ENCODE measurements around the gene HS6ST2.

Gene HS6ST2

GRCh38 chrX:132671229-132671641, 287.2 kb downstream of the HS6ST2 start:
- peak; percentile 42 for DNase-seq

GRCh38 chrX:132669142-132669541, 289.3 kb downstream of the HS6ST2 start:
- DNase-seq = no peak

GRCh38 chrX:132668178-132668577, 290.3 kb downstream of the HS6ST2 start:
- DNase-seq = no peak

- DNase-seq = no peak
Observed at GRCh38 chrX:132665676-132666075, 292.8 kb downstream of the HS6ST2 start.

- DNase-seq = no peak
Observed at GRCh38 chrX:132664273-132664672, 294.2 kb downstream of the HS6ST2 start.

GRCh38 chrX:132662844-132663243, 295.6 kb downstream of the HS6ST2 start:
- DNase-seq = no peak

- DNase-seq = no peak
Observed at GRCh38 chrX:132657876-132658275, 300.6 kb downstream of the HS6ST2 start.

GRCh38 chrX:132652871-132653270, 305.6 kb downstream of the HS6ST2 start:
- DNase-seq = peak; percentile 62

GRCh38 chrX:132651421-132652086, 306.9 kb downstream of the HS6ST2 start:
- DNase-seq = peak; percentile 88

GRCh38 chrX:132648895-132649294, 309.5 kb downstream of the HS6ST2 start:
- peak; percentile 84 for DNase-seq

- peak; percentile 28 for DNase-seq
Observed at GRCh38 chrX:132639446-132639845, 319.0 kb downstream of the HS6ST2 start.

- no peak for DNase-seq
Observed at GRCh38 chrX:132638313-132638712, 320.1 kb downstream of the HS6ST2 start.

GRCh38 chrX:132636080-132636479, 322.3 kb downstream of the HS6ST2 start:
- no peak for DNase-seq

GRCh38 chrX:132634521-132634920, 323.9 kb downstream of the HS6ST2 start:
- no peak for DNase-seq

GRCh38 chrX:132631579-132632232, 326.7 kb downstream of the HS6ST2 start:
- no peak for DNase-seq

- no peak for DNase-seq
Observed at GRCh38 chrX:132624466-132624865, 334.0 kb downstream of the HS6ST2 start.

- DNase-seq = no peak
Observed at GRCh38 chrX:132623942-132624341, 334.5 kb downstream of the HS6ST2 start.

GRCh38 chrX:132623300-132623699, 335.1 kb downstream of the HS6ST2 start:
- no peak for DNase-seq

GRCh38 chrX:132622130-132622529, 336.3 kb downstream of the HS6ST2 start:
- DNase-seq = peak; percentile 42

- no peak for DNase-seq
Observed at GRCh38 chrX:132618810-132619209, 339.6 kb downstream of the HS6ST2 start.

- DNase-seq = no peak
Observed at GRCh38 chrX:132615391-132616131, 342.9 kb downstream of the HS6ST2 start.

GRCh38 chrX:132614297-132614696, 344.1 kb downstream of the HS6ST2 start:
- no peak for DNase-seq

- DNase-seq = no peak
Observed at GRCh38 chrX:132613801-132614200, 344.6 kb downstream of the HS6ST2 start.
